Lower lobe of right lung (tissue), 2 donors: Measurements from ENCODE around the gene PPIL6. TPM values are rescaled to one million over a fixed set of nuclear protein-coding genes. Genes with fewer than 3 reads are reported as not detected.
A peak's percentile ranks its signal among the peaks of the same experiment; 100 is the strongest.

Experiments
- ATAC-seq, 2 donors: fragments of 200-7000 bp; cut with Tn5 transposase; one replicate each; pipeline ENCODE4 v1.9.1; 2020 to 2022; ENCODE audit warnings: mild to moderate bottlenecking in 2 of 2, moderate library complexity in 2 of 2
- DNase-seq: peaks from one replicate; pipeline ENCODE4 v3.0.0-alpha.2; 2020
- H3K27ac ChIP-seq: fragments of 200-600 bp; one replicate; pipeline ENCODE4 v1.8.0; 2022
- H3K27me3 ChIP-seq: fragments of 200-600 bp; one replicate; pipeline ENCODE4 v1.8.0; 2022; ENCODE audit warnings: low read depth
- H3K36me3 ChIP-seq: fragments of 200-600 bp; one replicate; pipeline ENCODE4 v1.8.0; 2022; ENCODE audit warnings: mild to moderate bottlenecking
- H3K4me1 ChIP-seq: fragments of 200-600 bp; one replicate; pipeline ENCODE4 v1.8.0; 2022
- H3K4me3 ChIP-seq: fragments of 200-600 bp; one replicate; pipeline ENCODE4 v1.8.0; 2022; ENCODE audit warnings: mild to moderate bottlenecking
- H3K9me3 ChIP-seq: fragments of 200-600 bp; one replicate; pipeline ENCODE4 v1.8.0; 2022
- CTCF ChIP-seq: fragments of 200-600 bp; IDR thresholded peaks from one replicate; pipeline ENCODE4 v1.8.0; 2022; ENCODE audit warnings: antibody characterized with exemption, mild to moderate bottlenecking
- intact Hi-C: fragments of 100-400 bp; cut with DNase I; formaldehyde crosslinking; loops from one replicate; pipeline ENCODE4 v1.11.0; 2022
- total RNA-seq: library from RNA; stranded (reverse); fragmentation: NEBNext Ultra II Directional; extraction: Animal tissue kit (Norgen Biotek cat#: 25700); gene quantifications from one replicate; pipeline ENCODE4 v1.2.1, GENCODE V29; 2021
- donor health status: DM: no; HTN: yes; CAD: no; lungs with severe emphysema.

The PPIL6 gene
- total RNA-seq, 1 donor from 2014 or later, result 10.6 TPM

GRCh38 chr6:109358204-109358603 lies 82.2 kb downstream of the PPIL6 start:
- Histone ChIP-seq H3K4me3 (no peak overlapping the region), H3K9me3 (no peaks in the 10 kb centered on the region), H3K4me1 (no peaks in the 10 kb centered on the region), H3K27me3 (no peaks in the 10 kb centered on the region), H3K27ac (no peak overlapping the region), H3K36me3 (peaks cover 45% of the 10 kb centered on the region)
- ATAC-seq (no peak), DNase-seq (no peak)
- intact Hi-C loops, result no loop called here
- no peak for TF ChIP-seq CTCF

- Histone ChIP-seq H3K27me3 (no peaks in the 10 kb centered on the region), H3K4me3 (no peak overlapping the region), H3K9me3 (no peaks in the 10 kb centered on the region), H3K36me3 (peaks cover 27% of the 10 kb centered on the region), H3K4me1 (peaks cover 10% of the 10 kb centered on the region), H3K27ac (no peak overlapping the region)
- intact Hi-C loops, result no loop called here
- DNase-seq (no peak), ATAC-seq (no peak)
- TF ChIP-seq CTCF, result no peak
Measured at GRCh38 chr6:109356237-109356636, 84.2 kb downstream of the PPIL6 start.

GRCh38 chr6:109351231-109352130 lies 88.9 kb downstream of the PPIL6 start:
- ATAC-seq, result no peak
- no peaks in the 10 kb centered on the region for H3K9me3 ChIP-seq
- no peak for DNase-seq
- TF ChIP-seq CTCF, result no peak
- no peaks in the 10 kb centered on the region for H3K27me3 ChIP-seq
- H3K4me1 ChIP-seq, result peaks cover 31% of the 10 kb centered on the region
- no peak overlapping the region for H3K4me3 ChIP-seq
- intact Hi-C loops, result no loop called here
- peaks cover 12% of the 10 kb centered on the region for H3K36me3 ChIP-seq
- no peak overlapping the region for H3K27ac ChIP-seq

GRCh38 chr6:109349419-109349987 lies 90.9 kb downstream of the PPIL6 start:
- Histone ChIP-seq H3K27ac (no peak overlapping the region), H3K4me1 (peaks cover 31% of the 10 kb centered on the region), H3K9me3 (no peaks in the 10 kb centered on the region), H3K27me3 (no peaks in the 10 kb centered on the region), H3K36me3 (peaks cover 12% of the 10 kb centered on the region), H3K4me3 (no peak overlapping the region)
- peak; percentile 84 to 91 for ATAC-seq
- intact Hi-C loops, result no loop called here
- DNase-seq, result no peak
- no peak for TF ChIP-seq CTCF

- ATAC-seq, result no peak
- H3K27ac ChIP-seq, result no peak overlapping the region
- TF ChIP-seq CTCF, result no peak
Measured at GRCh38 chr6:109348226-109348625, 92.2 kb downstream of the PPIL6 start.

More at GRCh38 chr6:109348226-109348625, 92.2 kb downstream of the PPIL6 start:
- no peak for DNase-seq
- Histone ChIP-seq H3K36me3 (no peaks in the 10 kb centered on the region), H3K27me3 (no peaks in the 10 kb centered on the region), H3K9me3 (no peaks in the 10 kb centered on the region), H3K4me3 (no peak overlapping the region), H3K4me1 (peaks cover 31% of the 10 kb centered on the region)
- intact Hi-C loops, result no loop called here
